ENCODE results near the gene HTR2A.

The HTR2A gene

GRCh38 chr13:46896341-46897137 lies at the start of gene HTR2A:
Gene HTR2A (minus strand): TSS chr13:46897053. CDS start chr13:46895906, 1,147 bp downstream.
- DNase-seq, result no peak

DNA sequence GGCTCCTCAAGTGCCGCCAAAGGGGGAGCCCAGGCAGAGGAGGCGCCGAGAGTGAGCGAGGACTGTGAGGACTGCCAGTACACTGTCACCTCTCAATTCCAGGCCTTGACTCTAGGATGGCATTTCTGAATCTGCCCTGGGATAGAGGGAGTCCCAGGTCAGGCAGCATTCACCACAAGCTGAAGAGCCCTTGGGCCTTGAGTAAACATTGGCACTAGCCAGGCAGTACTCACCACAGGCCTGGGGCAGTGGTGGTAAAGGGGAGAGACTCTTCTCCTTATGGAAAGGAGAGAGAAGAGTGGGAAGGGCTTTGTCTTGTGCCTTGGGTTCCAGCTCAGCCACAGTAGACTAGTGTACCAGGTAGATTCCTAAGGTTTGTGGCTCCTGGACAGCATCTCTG lies 39.7 kb upstream of the HTR2A start:
- DNase-seq, result no peak

GRCh38 chr13:46934749-46935148 lies 37.9 kb upstream of the HTR2A start:
- DNase-seq, result no peak

GRCh38 chr13:46926916-46927590 lies 30.2 kb upstream of the HTR2A start:
- no peak for DNase-seq

DNA sequence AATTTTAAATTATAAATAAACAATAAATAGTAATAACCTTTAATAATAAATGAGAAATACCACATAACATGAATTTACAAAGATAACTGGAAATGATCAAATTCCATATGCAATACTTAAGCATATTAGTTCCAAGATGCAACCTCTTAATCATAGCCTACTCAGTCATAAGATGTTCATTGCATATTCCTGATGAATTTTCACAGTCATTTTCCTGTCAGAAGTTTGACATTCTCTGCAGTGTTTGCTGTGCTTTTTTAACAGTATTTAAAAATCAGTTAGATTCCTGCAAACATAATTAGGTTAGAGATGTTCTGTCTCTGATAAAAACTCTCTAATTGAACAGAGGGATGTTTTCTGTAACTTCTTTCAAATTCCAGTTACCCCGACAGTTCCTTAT lies 28.6 kb upstream of the HTR2A start:
- DNase-seq, result no peak

DNA sequence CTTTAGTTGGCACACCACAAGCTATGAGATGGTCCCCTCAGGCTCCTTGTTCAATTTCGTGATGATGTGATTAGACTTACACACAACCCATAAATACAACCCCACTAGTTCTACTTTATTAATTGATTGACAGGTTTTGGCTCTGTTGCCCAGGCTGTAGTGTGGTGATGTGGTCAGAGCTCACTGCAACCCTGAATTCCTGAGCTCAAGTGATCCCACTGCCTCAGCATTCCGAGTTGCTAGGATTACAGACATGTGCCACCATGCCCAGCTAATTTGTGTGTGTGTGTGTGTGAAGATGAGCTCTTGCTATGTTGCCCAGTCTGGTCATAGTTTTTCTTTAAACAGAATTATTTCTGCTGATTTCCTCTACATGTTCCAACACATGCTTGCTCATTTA lies 17.5 kb upstream of the HTR2A start:
- DNase-seq, result no peak

GRCh38 chr13:46913757-46914156 lies 16.9 kb upstream of the HTR2A start:
- DNase-seq, result no peak

GRCh38 chr13:46909042-46909441 lies 12.2 kb upstream of the HTR2A start:
- no peak for DNase-seq

DNA sequence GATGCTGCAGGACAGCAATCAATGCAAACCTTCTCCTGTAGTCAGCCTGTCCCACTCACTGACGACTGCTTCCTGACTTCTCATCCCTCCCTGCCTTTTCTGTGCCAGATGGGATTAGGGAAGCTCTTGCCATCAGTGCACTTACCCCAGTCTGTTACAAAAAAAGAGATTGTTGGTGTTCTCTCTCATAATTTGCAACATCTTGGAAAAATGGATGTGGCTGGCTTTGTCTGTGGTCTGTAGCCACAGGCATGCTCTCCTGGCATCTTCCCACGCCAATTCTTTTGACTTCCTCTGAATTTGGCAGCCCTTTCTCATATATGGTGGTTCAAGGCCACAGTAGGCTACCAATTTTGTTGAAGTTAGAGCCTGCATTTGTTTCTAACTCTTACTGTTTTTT lies 11.6 kb upstream of the HTR2A start:
- DNase-seq, result no peak

DNA sequence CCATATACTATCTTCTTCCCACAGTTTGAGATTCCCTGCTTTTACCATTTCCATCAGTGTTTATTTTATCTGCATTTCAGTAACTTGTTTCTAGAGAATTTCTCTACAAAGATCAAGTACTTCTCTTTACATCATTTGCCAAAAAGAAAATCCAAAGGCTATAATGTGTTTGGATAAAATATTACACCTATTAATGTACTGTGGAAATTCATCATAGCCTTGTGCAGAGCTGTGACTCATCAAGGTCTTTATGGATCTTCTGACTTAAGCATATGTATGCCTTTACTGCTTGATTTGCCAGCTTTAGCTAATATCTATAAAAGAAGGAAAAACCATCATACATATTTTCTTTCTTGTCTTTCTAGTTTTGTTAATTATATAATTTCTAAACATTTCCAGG lies 9.6 kb upstream of the HTR2A start:
- DNase-seq, result no peak

DNA sequence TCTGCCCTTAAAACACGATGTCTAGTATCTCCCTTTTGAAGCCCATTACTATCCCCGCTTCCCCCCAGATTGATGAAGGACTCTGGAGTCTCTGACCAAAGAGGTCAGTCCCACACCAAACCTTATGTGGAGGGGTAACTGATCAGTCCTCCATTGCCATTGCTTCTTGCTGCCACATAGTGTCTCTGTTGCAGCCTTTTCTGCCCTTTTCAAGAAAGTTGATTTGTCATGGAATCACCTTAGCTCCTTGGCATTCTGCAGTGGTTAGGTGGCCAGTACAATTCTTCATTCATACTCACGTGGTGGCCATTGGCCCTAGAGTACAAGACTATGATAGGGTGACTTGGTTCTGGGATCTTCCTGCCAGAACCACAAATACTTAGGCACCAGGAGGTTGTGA lies 8.4 kb upstream of the HTR2A start:
- DNase-seq, result no peak

DNA sequence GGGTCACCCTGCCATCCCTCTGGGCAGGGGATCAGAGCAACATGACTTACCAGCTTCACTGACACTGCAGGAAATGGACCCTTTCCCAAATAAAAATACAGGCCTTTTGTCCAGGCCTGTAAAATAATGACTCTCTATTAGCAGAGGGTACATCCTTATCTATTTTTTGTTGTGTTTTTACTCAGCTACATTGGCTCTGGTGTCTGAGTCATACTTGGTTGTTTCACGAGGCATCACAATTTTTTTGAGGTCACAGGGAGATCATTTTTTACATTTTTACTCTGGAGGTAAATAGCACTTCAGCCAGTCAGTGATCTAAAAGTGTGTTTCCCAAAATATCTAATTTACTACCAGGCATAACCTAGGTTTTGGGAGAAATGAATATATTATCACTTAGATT lies 6.9 kb upstream of the HTR2A start:
- DNase-seq, result no peak

DNA sequence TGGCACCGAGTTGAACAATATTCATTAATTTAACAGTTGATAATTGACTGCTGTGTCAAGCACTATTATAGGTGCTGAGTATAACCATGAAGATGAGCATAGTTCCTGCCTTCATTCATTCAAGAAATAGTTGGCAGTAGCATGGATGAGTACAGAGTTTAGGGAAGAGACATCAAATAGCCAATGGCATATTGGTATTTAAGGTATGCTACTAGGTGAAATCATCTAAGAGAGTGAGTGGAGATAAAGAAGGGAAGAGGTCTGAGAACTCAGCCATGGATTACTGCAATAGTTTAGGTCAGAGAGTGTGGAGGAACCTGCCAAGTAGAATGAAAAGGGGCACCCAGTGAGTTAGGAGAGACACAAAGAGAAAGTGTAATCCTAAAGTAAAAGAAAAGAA lies 4.9 kb upstream of the HTR2A start:
- no peak for DNase-seq

DNA sequence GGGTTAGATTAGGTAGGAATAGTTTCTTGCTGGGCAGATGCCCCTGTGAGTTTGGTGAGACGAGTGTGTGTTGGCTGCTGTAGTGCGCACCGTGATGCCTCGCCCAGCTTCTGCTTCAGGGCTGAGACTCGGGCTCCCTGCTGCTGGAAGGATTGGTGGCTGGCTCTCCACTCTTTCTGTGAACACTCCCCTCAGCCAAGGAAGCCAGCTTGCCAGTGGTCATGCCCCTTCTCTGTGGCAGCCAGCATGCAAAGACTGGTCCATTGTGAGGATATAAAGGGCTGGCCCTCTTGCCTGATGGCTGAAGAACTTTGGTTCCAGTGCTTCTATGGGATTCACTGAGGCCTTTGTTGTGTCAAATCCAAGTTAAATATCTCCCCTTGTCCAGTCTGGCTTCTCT lies 2.9 kb upstream of the HTR2A start:
- no peak for DNase-seq

- DNase-seq, result no peak
Measured at GRCh38 chr13:46895381-46895780, 1.5 kb downstream of the HTR2A start.

DNA sequence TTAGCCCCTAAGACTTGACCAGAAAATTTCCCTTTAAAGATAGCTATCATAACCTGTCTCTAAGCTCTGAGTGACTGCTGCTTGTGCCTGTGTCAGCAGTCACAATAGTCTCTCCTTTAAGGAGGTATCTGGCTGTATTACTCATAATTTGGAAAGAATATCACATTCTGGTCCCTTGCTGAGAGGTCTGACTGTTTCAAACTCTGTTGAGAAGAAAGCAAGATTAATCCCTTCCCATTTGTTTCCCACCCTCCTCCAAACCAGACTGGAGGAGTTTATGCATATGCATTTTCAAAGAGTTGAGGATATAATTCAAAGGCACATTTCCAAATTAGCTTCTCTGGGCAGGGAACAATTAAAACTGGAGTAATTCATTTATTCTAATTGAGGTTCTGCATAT lies 2.3 kb downstream of the HTR2A start:
- no peak for DNase-seq

GRCh38 chr13:46893798-46894560 lies 2.9 kb downstream of the HTR2A start:
- DNase-seq, result peak; percentile 47

- no peak for DNase-seq
Measured at GRCh38 chr13:46893221-46893740, 3.6 kb downstream of the HTR2A start.

DNA sequence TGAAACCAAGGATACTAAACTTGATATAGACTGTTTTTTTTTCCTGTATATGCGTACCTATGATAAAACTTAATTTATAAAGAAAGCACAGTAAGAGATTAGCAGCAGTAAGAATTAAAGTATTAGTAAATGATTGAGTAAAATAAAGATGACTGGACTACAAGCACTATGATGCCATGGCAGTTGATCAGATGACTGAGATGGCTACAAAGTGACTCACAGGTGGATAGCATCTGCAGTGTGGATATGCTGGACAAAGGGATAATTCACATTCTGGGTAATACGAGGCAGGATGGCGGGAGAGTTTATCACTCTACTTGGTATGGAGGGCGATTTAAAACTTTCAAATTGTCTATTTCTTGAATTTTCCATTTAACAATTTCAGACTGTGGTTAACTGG lies 11.8 kb downstream of the HTR2A start:
- no peak for DNase-seq

GRCh38 chr13:46884531-46884930 lies 12.3 kb downstream of the HTR2A start:
- DNase-seq, result no peak

DNA sequence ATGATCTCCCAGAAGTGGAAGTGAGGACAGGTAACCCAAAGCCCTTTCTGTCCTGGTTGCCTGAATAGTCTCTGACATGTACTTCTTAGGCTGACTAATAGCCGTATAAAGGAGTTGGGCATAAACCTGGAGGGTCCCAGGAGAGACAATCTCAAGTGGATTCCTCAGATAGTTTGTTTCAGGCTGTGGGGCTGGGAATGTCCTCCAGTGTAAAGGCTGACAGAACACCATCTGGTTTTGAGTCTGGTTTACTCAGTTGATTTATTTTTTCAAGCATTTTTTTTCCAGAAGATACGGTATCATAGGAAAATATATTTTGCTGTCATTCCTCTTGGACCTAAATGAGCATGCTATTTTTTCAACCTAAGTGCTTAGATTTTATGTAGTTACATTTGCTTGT lies 15.2 kb downstream of the HTR2A start:
- no peak for DNase-seq

DNA sequence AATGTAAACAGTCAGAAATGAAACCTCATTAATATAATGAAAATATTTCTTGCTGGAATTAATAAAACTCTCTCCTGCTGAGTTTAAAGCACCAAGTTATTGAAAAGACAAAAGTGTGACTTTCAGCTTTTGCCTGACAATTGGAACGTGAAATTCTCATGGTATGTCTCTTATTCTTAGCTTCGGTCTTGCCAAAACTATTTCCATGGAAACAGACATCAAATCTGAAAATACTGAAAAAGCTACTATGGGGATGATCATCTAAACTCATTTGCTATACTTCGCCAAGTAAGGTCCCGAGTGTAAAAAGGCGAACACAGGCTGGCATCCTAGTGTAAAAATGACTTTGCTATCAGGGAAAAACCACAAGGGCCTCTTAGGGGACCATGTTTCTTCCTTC lies 22.8 kb downstream of the HTR2A start:
- DNase-seq, result no peak

DNA sequence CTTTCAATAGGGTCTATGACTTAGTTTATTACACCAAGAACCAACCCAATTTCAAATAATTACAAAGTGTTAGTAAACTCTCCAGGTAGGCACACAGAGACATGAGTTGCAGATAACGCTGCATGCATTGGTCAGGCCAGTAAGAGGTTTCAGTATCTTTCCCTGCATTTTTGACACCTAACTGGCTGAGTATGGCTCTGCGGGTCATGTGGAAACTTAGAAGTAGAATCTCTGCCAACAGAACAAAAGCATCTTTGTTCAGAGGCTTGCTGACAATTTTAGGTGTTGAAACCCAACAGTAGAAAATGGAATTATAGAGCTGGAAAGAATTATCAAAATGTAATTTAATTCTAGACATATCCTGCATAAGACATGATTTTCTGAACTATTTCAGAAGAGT lies 25.3 kb downstream of the HTR2A start:
- DNase-seq, result no peak

DNA sequence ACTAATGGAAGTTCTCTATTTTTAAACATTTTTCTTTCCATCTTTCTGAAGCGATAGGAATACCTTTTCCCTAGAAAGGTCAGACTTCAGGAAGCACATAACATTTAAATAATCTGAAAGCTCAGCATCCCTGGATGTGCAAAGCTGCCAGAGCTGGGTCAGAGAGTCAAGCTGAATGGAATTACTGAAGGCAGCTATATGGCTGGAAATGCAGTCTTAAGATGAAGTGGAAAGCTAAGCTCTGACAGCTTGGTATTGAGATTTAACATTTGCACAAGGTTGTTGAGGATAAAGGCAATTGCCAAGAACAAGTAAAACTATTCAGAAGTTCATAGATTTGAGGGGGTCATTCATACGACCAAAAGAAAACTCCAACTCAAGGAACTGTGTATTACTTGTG lies 28.8 kb downstream of the HTR2A start:
- DNase-seq, result no peak

All from CD4-positive, alpha-beta T cell treated with Interleukin-10 for 1 hour (primary cell).